Measurements from ENCODE around the gene HTR3B. TPM values are rescaled to one million over a fixed set of nuclear protein-coding genes. Genes with fewer than 3 reads are reported as not detected.
"Not testable (repeated sequence)": the region's sequence is repeated elsewhere in the genome, so short reads cannot be mapped to it uniquely, and the experiment has no call there.

HTR3B gene
- total and polyA plus RNA-seq, 8 donors = not detected

- H3K27ac ChIP-seq = no peak overlapping the region
- FAIRE-seq = no peak
- intact Hi-C loops (cut with DNase I) = no loop called here
- no peaks in the 10 kb centered on the region for H3K27me3 ChIP-seq
- DNase-seq = no peak
- 47 to 61% methylated on average over 4 of the region's 4 CpGs for WGBS, 2 donors
- no peak for TF ChIP-seq CTCF (IDR thresholded peaks at IDR 0.05)
- H3K4me1 ChIP-seq = no peaks in the 10 kb centered on the region
- H3K36me3 ChIP-seq = no peaks in the 10 kb centered on the region
- ATAC-seq = no peak
- H3K9me3 ChIP-seq = no peaks in the 10 kb centered on the region
- no peak overlapping the region for H3K4me3 ChIP-seq
These were observed 30.2 kb downstream of the HTR3B start for GRCh38 chr11:113934761-113935160.

- Histone ChIP-seq H3K36me3 (no peaks in the 10 kb centered on the region), H3K4me3 (no peak overlapping the region), H3K4me1 (no peaks in the 10 kb centered on the region), H3K9me3 (no peaks in the 10 kb centered on the region), H3K27me3 (no peaks in the 10 kb centered on the region), H3K27ac (no peak overlapping the region)
- no peak for DNase-seq
- WGBS, 2 donors = 42 to 47% methylated on average over 4 of the region's 4 CpGs
- no peak for ATAC-seq
- TF ChIP-seq CTCF (IDR thresholded peaks at IDR 0.05) = no peak
- intact Hi-C loops (cut with DNase I) = no loop called here
- FAIRE-seq = no peak
These were observed 31.3 kb downstream of the HTR3B start for GRCh38 chr11:113935858-113936257.

GRCh38 chr11:113937918-113938317 lies 33.3 kb downstream of the HTR3B start:
- no peak overlapping the region for H3K4me3 ChIP-seq
- TF ChIP-seq CTCF (IDR thresholded peaks at IDR 0.05) = no peak
- DNase-seq = no peak
- no peak overlapping the region for H3K27ac ChIP-seq
- no peak for ATAC-seq
- WGBS, 2 donors = 64 to 92% methylated on average over 3 of the region's 3 CpGs
- no peaks in the 10 kb centered on the region for H3K36me3 ChIP-seq
- no peak for FAIRE-seq
- H3K27me3 ChIP-seq = no peaks in the 10 kb centered on the region
- intact Hi-C loops (cut with DNase I) = no loop called here
- no peaks in the 10 kb centered on the region for H3K9me3 ChIP-seq
- H3K4me1 ChIP-seq = no peaks in the 10 kb centered on the region

- Histone ChIP-seq H3K27ac (no peak overlapping the region), H3K36me3 (no peaks in the 10 kb centered on the region), H3K4me1 (no peaks in the 10 kb centered on the region), H3K27me3 (no peaks in the 10 kb centered on the region), H3K9me3 (no peaks in the 10 kb centered on the region), H3K4me3 (no peak overlapping the region)
- FAIRE-seq = no peak
- no peak for TF ChIP-seq CTCF (IDR thresholded peaks at IDR 0.05)
- intact Hi-C loops (cut with DNase I) = no loop called here
- 91 to 93% methylated on average over 8 of the region's 8 CpGs for WGBS, 2 donors
- DNase-seq = no peak
- ATAC-seq = no peak
These were observed 37.7 kb downstream of the HTR3B start for GRCh38 chr11:113942256-113942655.

- FAIRE-seq; H3K36me3 ChIP-seq; ATAC-seq; H3K27ac ChIP-seq; intact Hi-C loops (cut with DNase I); H3K9me3 ChIP-seq; H3K27me3 ChIP-seq; H3K4me3 ChIP-seq; DNase-seq; H3K4me1 ChIP-seq: not testable (repeated sequence)
- 64 to 74% methylated on average over 2 of the region's 2 CpGs for WGBS, 2 donors
These were observed 41.6 kb downstream of the HTR3B start for GRCh38 chr11:113946162-113946561.

- Histone ChIP-seq H3K4me1 (no peaks in the 10 kb centered on the region), H3K27me3 (no peaks in the 10 kb centered on the region), H3K9me3 (no peaks in the 10 kb centered on the region), H3K4me3 (no peak overlapping the region), H3K36me3 (no peaks in the 10 kb centered on the region), H3K27ac (no peak overlapping the region)
- DNase-seq = no peak
- no peak for ATAC-seq
- no peak for TF ChIP-seq CTCF (IDR thresholded peaks at IDR 0.05)
- WGBS, 2 donors = 60 to 81% methylated on average over 4 of the region's 4 CpGs
- intact Hi-C loops (cut with DNase I) = no loop called here
- no peak for FAIRE-seq
These were observed 43.4 kb downstream of the HTR3B start for GRCh38 chr11:113947994-113948393.
